K562 (cell line): ENCODE measurements around the gene RSPH3.

Experiments
- CTCF ChIP-seq, 3 experiments: IDR thresholded peaks in 2 of 3; conservative IDR thresholded peaks in 1 of 3; 2 replicates each; pipeline ENCODE4 v1.5.1; 2011 to 2012; ENCODE audit warnings: low read length in 3 of 3, mild to moderate bottlenecking in 3 of 3, control low read depth in 2 of 3, improper control_type of control experiment in 1 of 3, inconsistent platforms in 1 of 3, low read depth in 1 of 3, mixed read lengths in 1 of 3, moderate library complexity in 1 of 3; ENCODE audit not compliant: insufficient read depth in 2 of 3
- FOXK2 ChIP-seq, 2 experiments: fragments of 450-650 bp; IDR thresholded peaks in 1 of 2; conservative IDR thresholded peaks in 1 of 2; 2 replicates each; pipeline ENCODE4 v1.6.1; 2016; ENCODE audit warnings: low read depth in 2 of 2, mild to moderate bottlenecking in 1 of 2
- JUND ChIP-seq, 2 experiments: IDR thresholded peaks; 2 replicates in 1 of 2; 3 replicates in 1 of 2; pipeline ENCODE4 v1.6.1; 2011; ENCODE audit warnings: borderline replicate concordance in 2 of 2, low read depth in 2 of 2, low read length in 2 of 2, improper control_type of control experiment in 1 of 2, missing biosample characterization in 1 of 2, missing genetic modification characterization in 1 of 2, missing genetic modification reagents in 1 of 2
- PHF8 ChIP-seq: fragments of 200-600 bp; sonication (generic); IDR thresholded peaks from 2 replicates; pipeline ENCODE4 v1.6.1; 2012; ENCODE audit warnings: mixed run types, mild to moderate bottlenecking, inconsistent platforms, low read length, moderate library complexity, borderline replicate concordance
- TBL1XR1 ChIP-seq, 2 experiments: IDR thresholded peaks; 2 replicates each; pipeline ENCODE4 v1.6.1; 2012; ENCODE audit warnings: improper control_type of control experiment in 2 of 2, low read length in 2 of 2, mild to moderate bottlenecking in 1 of 2
- ZNF584 ChIP-seq: fragments of 200-800 bp; sonication (Bioruptor generic); IDR thresholded peaks from 2 replicates; pipeline ENCODE4 v1.6.1; 2016; ENCODE audit warnings: low read depth, mild to moderate bottlenecking, missing genetic modification characterization, missing compliant biosample characterization
- ZNF740 ChIP-seq, 3 experiments: fragments of 200-800 bp in 1 of 3; sonication (Bioruptor generic) in 1 of 3; sonication (generic) in 1 of 3; formaldehyde crosslinking in 1 of 3; IDR thresholded peaks; 2 replicates each; pipeline versions ENCODE4 v1.6.1 to v1.8.0; 2016 to 2022; ENCODE audit warnings: mild to moderate bottlenecking in 2 of 3, missing compliant biosample characterization in 2 of 3, missing genetic modification characterization in 2 of 3, missing genetic modification reagents in 1 of 3

GRCh38 chr6:159042003-159042825 lies 42.2 kb upstream of the RSPH3 start:
- no peak for TF ChIP-seq PHF8
- TF ChIP-seq JUND (IDR thresholded peaks at IDR 0.05; ENCODE audit: borderline replicate concordance, low read depth, low read length), result no peak
- TF ChIP-seq JUND (tag; IDR thresholded peaks at IDR 0.05; ENCODE audit: borderline replicate concordance, low read depth, low read length), result no peak
- TF ChIP-seq ZNF740 (CRISPR knock-in tag; IDR thresholded peaks at IDR 0.05), result no peak
- no peak for TF ChIP-seq ZNF740 (tag; IDR thresholded peaks at IDR 0.05)
- peak; percentile 90 to 98 (median 97) for TF ChIP-seq CTCF (IDR thresholded peaks at IDR 0.05 in 2 of 3, conservative IDR thresholded peaks at IDR 0.05 in 1 of 3; ENCODE audit: insufficient read depth in 2 of 3, low read depth in 1 of 3, low read length in 3 of 3)
- TF ChIP-seq FOXK2 (conservative IDR thresholded peaks at IDR 0.05 in 1 of 2, IDR thresholded peaks at IDR 0.05 in 1 of 2; ENCODE audit: low read depth in 2 of 2), result peak; percentile 37 to 72; a peak in 3 of 4 replicates
- TF ChIP-seq TBL1XR1 (IDR thresholded peaks at IDR 0.05; ENCODE audit: low read length in 2 of 2), result no peak
- no peak for TF ChIP-seq ZNF584 (CRISPR knock-in tag)
